HepG2 (cell line): ENCODE results near the gene HIPK4. TPM values are rescaled to one million over a fixed set of nuclear protein-coding genes. Genes with fewer than 3 reads are reported as not detected.
"Not testable (repeated sequence)": the region's sequence is repeated elsewhere in the genome, so short reads cannot be mapped to it uniquely, and the experiment has no call there.

Experiments
- ATAC-seq: fragments of 200-7000 bp; cut with Tn5 transposase; 3 replicates; pipeline ENCODE4 v1.9.1; 2020; ENCODE audit warnings: mild to moderate bottlenecking, moderate library complexity
- BruUV-seq: library from RNA; stranded (reverse); fragments of 400-500 nt; replicated peaks from 2 replicates; lab custom pipeline; 2021; lab: Mats Ljungman, UMichigan
- CTCF ChIA-PET: fragments of 300-600 bp; formaldehyde crosslinking; extraction: SDS; loops from one replicate; lab custom pipeline; 2021; ENCODE audit warnings: low total read pairs, inconsistent platforms, low intra/inter-chr PET ratio; lab: Yijun Ruan, JAX
- POLR2A ChIA-PET: fragments of 350-600 bp; sonication (Branson Sonifier 250); formaldehyde crosslinking; loops from one replicate; lab custom pipeline; 2020; ENCODE audit warnings: antibody characterized with exemption, inconsistent platforms; lab: Yijun Ruan, JAX
- DNase-seq: peaks from one replicate; pipeline ENCODE4 v3.0.0-alpha.2; 2015; ENCODE audit warnings: low spot score
- FAIRE-seq: peaks from 3 replicates; lab custom pipeline; 2011; peaks lifted over from hg19 to GRCh38; lab: Jason Lieb, UNC
- H2AFZ ChIP-seq: one replicate; pipeline ENCODE4 v1.6.1; 2011; ENCODE audit warnings: low read length, inconsistent platforms
- H3K27ac ChIP-seq: fragments of 300-600 bp; 3 replicates; pipeline ENCODE4 v1.8.0; 2011; ENCODE audit warnings: mixed run types, mild to moderate bottlenecking, mixed read lengths, low read length, inconsistent platforms; ENCODE audit not compliant: insufficient read depth; ENCODE audit errors: extremely low read length
- H3K27me3 ChIP-seq, 2 experiments: fragments of 200-600 bp in 1 of 2; 2 replicates in 1 of 2; 3 replicates in 1 of 2; pipeline versions ENCODE4 v1.6.0 to v1.8.0; 2011; ENCODE audit warnings: low read length in 2 of 2, mild to moderate bottlenecking in 2 of 2, moderate library complexity in 2 of 2, inconsistent platforms in 1 of 2; ENCODE audit not compliant: insufficient read depth in 2 of 2, control insufficient read depth in 1 of 2
- H3K36me3 ChIP-seq, 2 experiments: fragments of 200-600 bp in 1 of 2; replicated peaks in 1 of 2; 2 replicates in 1 of 2; 3 replicates in 1 of 2; pipeline versions ENCODE4 v1.5.1 to v1.8.0; 2011; ENCODE audit warnings: low read length in 2 of 2, inconsistent platforms in 1 of 2; ENCODE audit not compliant: insufficient read depth in 2 of 2, control insufficient read depth in 1 of 2
- H3K4me1 ChIP-seq: 2 replicates; pipeline ENCODE4 v1.5.1; 2012; ENCODE audit warnings: low read length, inconsistent platforms; ENCODE audit not compliant: insufficient read depth
- H3K4me2 ChIP-seq: 2 replicates; pipeline ENCODE4 v1.6.0; 2011; ENCODE audit warnings: low read depth, low read length, inconsistent platforms
- H3K4me3 ChIP-seq, 3 experiments: fragments of 200-600 bp in 1 of 3; sonication (generic), shearing (Covaris generic) in 1 of 3; replicated peaks in 1 of 3; 2 replicates each; pipeline ENCODE4 v1.5.1; 2011 to 2016; ENCODE audit warnings: low read length in 3 of 3, inconsistent platforms in 2 of 3, low read depth in 2 of 3, mild to moderate bottlenecking in 2 of 3, control low read depth in 1 of 3, mixed read lengths in 1 of 3; ENCODE audit not compliant: insufficient read depth in 1 of 3
- H3K79me2 ChIP-seq: one replicate; pipeline ENCODE4 v1.6.1; 2011; ENCODE audit warnings: low read length, inconsistent platforms; ENCODE audit not compliant: insufficient read depth
- H3K9ac ChIP-seq: 2 replicates; pipeline ENCODE4 v1.6.0; 2011; ENCODE audit warnings: mild to moderate bottlenecking, low read depth, low read length, inconsistent platforms; ENCODE audit not compliant: insufficient read depth
- H3K9me3 ChIP-seq: 2 replicates; pipeline ENCODE4 v1.5.1; 2012; ENCODE audit warnings: mild to moderate bottlenecking, low read length
- H4K20me1 ChIP-seq: 2 replicates; pipeline ENCODE4 v1.6.0; 2011; ENCODE audit warnings: inconsistent platforms, mild to moderate bottlenecking, low read length, moderate library complexity; ENCODE audit not compliant: insufficient read depth
- ZNF121 ChIP-seq: sonication (generic); formaldehyde crosslinking; IDR thresholded peaks from 2 replicates; pipeline ENCODE4 v1.5.0; 2020; ENCODE audit warnings: mild to moderate bottlenecking, missing genetic modification reagents
- WGBS: methylation state at CpG from one replicate; pipeline ENCODE4 v1.1.6; 2017; ENCODE audit warnings: low lambda C conversion rate; 5-methylcytosine and 5-hydroxymethylcytosine counted together
- in situ Hi-C: cut with HindIII; loops from 2 replicates; pipeline ENCODE4 v1.10.0; 2017; ENCODE audit warnings: low pct_unique_long_range_greater_than_20kb; ENCODE audit not compliant: extremely low pct_ligation_motif_present
- intact Hi-C: fragments of 100-400 bp; cut with micrococcal nuclease; formaldehyde crosslinking; loops from one replicate; pipeline ENCODE4 v1.10.0; 2022; ENCODE audit not compliant: unreplicated experiment
- polyA plus RNA-seq, 8 experiments: library from polyadenylated mRNA; depleted of rRNA in 3 of 8; stranded (reverse) in 7 of 8; unstranded in 1 of 8; fragments of >200 nt; fragmentation: Illumina TruSeq in 4 of 8; extraction: Trizol in 4 of 8; gene quantifications; 2 replicates each; pipeline versions ENCODE4 v1.2.1 to v1.2.3, GENCODE V29; 2011 to 2016; ENCODE audit warnings: low read depth in 4 of 8, missing spikeins in 1 of 8, mixed read lengths in 1 of 8; ENCODE audit not compliant: insufficient read depth in 1 of 8
- total RNA-seq, 5 experiments: library from RNA; depleted of rRNA; stranded (reverse); fragments of >200 nt; fragmentation: Illumina TruSeq; extraction: Trizol; gene quantifications; 2 replicates each; pipeline ENCODE4 v1.2.3, GENCODE V29; 2016; ENCODE audit warnings: low read depth in 1 of 5
- TF ChIP-seq, protein P1 (sequence below): sonication (generic); formaldehyde crosslinking; IDR thresholded peaks from 2 replicates; pipeline ENCODE4 v1.5.1; 2020; ENCODE audit warnings: missing genetic modification reagents, mild to moderate bottlenecking, borderline replicate concordance
- TF ChIP-seq, protein P2 (sequence below): sonication (generic); formaldehyde crosslinking; IDR thresholded peaks from 2 replicates; pipeline ENCODE4 v1.4.0; 2020; ENCODE audit warnings: missing genetic modification reagents

HIPK4 gene
- total and polyA plus RNA-seq, 2 of the 13 experiments (the other 11 are each of a cell fraction or from before 2014, with no cell fraction given) = 0.03 TPM; not detected in 1

DNA sequence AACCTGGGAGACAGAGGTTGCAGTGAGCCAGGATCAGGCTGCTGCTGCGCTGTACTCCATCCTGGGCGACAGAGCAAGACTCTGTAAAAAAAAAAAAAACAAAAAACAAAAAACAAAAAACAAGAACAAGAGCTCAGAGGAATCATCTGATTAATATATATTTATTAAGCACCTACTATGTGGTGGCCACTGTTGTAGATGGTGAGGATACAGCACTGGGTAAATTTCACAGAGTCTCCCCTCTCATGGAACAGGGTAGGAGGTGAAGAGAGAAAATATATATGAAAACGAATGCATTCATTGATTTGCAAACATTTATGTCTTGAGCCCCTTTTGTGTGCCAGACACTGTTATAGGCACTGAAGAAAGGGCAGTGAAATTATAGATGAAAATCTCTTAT, 41.7 kb upstream of the HIPK4 start (continued):
- TF ChIP-seq, protein P1, sequence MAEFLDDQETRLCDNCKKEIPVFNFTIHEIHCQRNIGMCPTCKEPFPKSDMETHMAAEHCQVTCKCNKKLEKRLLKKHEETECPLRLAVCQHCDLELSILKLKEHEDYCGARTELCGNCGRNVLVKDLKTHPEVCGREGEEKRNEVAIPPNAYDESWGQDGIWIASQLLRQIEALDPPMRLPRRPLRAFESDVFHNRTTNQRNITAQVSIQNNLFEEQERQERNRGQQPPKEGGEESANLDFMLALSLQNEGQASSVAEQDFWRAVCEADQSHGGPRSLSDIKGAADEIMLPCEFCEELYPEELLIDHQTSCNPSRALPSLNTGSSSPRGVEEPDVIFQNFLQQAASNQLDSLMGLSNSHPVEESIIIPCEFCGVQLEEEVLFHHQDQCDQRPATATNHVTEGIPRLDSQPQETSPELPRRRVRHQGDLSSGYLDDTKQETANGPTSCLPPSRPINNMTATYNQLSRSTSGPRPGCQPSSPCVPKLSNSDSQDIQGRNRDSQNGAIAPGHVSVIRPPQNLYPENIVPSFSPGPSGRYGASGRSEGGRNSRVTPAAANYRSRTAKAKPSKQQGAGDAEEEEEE (CRISPR knock-in tag) = no peak
- TF ChIP-seq, protein P2, sequence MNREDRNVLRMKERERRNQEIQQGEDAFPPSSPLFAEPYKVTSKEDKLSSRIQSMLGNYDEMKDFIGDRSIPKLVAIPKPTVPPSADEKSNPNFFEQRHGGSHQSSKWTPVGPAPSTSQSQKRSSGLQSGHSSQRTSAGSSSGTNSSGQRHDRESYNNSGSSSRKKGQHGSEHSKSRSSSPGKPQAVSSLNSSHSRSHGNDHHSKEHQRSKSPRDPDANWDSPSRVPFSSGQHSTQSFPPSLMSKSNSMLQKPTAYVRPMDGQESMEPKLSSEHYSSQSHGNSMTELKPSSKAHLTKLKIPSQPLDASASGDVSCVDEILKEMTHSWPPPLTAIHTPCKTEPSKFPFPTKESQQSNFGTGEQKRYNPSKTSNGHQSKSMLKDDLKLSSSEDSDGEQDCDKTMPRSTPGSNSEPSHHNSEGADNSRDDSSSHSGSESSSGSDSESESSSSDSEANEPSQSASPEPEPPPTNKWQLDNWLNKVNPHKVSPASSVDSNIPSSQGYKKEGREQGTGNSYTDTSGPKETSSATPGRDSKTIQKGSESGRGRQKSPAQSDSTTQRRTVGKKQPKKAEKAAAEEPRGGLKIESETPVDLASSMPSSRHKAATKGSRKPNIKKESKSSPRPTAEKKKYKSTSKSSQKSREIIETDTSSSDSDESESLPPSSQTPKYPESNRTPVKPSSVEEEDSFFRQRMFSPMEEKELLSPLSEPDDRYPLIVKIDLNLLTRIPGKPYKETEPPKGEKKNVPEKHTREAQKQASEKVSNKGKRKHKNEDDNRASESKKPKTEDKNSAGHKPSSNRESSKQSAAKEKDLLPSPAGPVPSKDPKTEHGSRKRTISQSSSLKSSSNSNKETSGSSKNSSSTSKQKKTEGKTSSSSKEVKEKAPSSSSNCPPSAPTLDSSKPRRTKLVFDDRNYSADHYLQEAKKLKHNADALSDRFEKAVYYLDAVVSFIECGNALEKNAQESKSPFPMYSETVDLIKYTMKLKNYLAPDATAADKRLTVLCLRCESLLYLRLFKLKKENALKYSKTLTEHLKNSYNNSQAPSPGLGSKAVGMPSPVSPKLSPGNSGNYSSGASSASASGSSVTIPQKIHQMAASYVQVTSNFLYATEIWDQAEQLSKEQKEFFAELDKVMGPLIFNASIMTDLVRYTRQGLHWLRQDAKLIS = no peak

DNA sequence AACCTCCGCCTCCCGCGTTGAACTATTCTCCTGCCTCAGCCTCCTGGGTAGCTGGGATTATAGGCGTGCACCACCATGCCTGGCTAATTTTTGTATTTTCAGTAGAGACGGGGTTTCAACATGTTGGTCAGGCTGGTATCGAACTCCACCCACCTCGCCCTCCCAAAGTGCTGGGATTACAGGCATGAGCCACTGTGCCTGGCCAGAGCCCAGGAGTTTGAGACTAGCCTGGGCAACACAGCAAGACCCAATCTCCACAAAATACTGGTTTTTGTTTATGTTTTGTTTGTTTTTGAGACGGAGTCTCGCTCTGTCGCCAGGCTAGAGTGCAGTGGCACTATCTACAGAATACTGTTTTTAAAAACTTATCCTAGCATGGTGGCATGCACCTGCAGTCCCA, 40.3 kb upstream of the HIPK4 start:
- CTCF ChIA-PET, ATAC-seq, H4K20me1 ChIP-seq, H3K9ac ChIP-seq, intact Hi-C loops, FAIRE-seq, BruUV-seq, H3K4me3 ChIP-seq, H3K4me2 ChIP-seq, H3K27me3 ChIP-seq, H3K79me2 ChIP-seq, H3K27ac ChIP-seq, DNase-seq, in situ Hi-C loops, H2AFZ ChIP-seq, H3K36me3 ChIP-seq, H3K9me3 ChIP-seq: not testable (repeated sequence)
- H3K4me1 ChIP-seq = peaks cover 51% of the 10 kb centered on the region
- POLR2A ChIA-PET = interaction anchor here (1.0 to 1.2 kb wide), 2 partner anchors 10 to 36 kb away, joined by 3 to 7 read pairs; no protein-coding TSS in a partner anchor
- 93% methylated on average over 10 of the region's 10 CpGs for WGBS
- peak; percentile 73; the same call in 1 of the 2 replicates for TF ChIP-seq ZNF121 (CRISPR knock-in tag)
